Measurements from ENCODE around the gene CIB4.

The CIB4 gene

DNA sequence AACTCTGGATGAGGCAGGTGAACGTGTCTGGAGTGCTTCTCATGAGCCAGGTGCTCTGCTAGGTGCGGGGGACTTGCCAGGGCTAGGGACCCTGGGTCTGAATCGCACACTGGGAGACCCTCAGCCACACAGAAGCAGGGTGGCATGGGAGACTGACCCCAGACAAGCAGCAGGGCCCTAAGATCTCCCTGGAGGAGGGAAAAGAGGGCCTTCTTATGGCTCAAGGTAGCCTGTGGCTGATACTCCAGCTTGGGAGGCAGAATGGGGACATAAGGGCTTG is 12.8 kb upstream of the CIB4 start:
- TF ChIP-seq, protein P1, sequence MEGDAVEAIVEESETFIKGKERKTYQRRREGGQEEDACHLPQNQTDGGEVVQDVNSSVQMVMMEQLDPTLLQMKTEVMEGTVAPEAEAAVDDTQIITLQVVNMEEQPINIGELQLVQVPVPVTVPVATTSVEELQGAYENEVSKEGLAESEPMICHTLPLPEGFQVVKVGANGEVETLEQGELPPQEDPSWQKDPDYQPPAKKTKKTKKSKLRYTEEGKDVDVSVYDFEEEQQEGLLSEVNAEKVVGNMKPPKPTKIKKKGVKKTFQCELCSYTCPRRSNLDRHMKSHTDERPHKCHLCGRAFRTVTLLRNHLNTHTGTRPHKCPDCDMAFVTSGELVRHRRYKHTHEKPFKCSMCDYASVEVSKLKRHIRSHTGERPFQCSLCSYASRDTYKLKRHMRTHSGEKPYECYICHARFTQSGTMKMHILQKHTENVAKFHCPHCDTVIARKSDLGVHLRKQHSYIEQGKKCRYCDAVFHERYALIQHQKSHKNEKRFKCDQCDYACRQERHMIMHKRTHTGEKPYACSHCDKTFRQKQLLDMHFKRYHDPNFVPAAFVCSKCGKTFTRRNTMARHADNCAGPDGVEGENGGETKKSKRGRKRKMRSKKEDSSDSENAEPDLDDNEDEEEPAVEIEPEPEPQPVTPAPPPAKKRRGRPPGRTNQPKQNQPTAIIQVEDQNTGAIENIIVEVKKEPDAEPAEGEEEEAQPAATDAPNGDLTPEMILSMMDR (IDR thresholded peaks at IDR 0.05; ENCODE audit: borderline replicate concordance, insufficient read depth, low read depth, low read length) = no peak
- no peak overlapping the region for H3K4me3 ChIP-seq (ENCODE audit: low read depth, low read length)

DNA sequence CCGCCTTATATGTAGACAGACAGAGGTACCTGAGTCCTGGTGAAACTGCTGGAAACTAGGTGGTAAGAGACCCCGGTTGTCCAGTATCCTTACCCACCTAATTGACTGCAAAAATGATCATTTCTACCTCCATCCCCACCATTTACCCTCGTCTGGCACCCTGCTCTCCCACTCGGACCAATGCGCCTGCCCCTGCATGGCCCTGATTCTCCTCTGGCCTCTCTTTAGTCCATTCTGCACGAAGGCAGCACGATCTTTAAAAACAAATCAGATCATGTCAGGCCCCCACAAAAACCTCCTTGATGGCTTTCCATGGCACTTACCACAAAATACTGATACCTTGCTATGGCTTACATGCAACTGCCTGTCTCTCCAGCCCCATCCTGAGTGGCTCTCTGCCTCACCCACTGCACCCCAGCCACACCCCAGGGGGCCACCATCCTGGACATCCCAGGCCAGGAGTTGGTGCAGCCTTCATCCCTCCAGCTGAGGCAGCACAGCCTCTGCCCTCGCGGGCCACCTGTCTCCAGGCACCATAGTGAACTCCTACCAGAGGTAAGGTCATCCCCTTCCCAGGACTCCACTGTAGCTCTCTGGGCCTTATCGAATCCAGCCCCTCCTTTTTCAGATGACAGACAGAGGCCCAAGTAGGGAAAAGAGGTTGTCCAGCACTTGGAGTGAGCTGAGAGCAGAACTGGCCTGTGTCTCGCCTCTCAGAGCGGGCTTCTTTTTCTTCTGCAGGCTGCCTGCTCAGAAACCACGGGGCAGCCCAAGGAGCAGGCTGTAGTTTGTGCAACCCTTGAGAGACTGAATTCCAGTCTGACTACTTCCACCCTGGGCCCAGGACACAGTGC is 12.3 kb upstream of the CIB4 start:
- TF ChIP-seq, protein P1 (IDR thresholded peaks at IDR 0.05; ENCODE audit: borderline replicate concordance, insufficient read depth, low read depth, low read length) = no peak
- H3K4me3 ChIP-seq (ENCODE audit: low read depth, low read length) = no peak overlapping the region

DNA sequence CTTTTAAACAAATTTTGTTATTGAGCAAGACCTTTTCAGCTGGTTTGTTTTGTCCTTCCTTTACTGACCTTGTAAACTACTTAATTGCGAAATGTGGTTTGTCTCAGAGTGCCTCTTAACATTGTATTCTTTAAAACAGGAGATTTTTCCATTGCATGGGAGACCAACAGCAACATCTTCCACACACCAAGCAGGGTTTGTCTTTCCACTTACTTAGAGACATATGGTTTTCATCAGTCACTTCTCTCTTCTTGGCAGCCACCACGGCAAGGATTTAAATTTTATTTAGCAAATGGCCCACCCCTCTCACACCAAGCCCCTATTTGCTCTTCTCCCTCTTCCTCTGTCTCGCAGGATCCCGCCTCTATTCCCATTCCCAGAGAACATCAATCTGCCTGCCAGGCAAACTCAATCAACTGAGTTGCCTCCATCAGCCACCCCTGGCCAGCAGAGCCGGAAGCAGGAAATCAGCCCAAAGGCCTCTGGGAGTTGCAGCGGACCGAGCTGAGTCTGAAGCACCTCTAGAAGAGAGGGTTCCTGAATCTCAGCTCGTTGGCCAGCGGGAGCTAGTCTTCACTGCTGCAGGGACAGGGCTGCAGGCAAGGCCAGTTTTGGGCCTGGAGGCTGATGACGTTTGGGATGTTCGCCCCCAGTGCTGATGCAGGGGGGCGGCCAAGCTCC is 11.3 kb upstream of the CIB4 start:
- H3K4me3 ChIP-seq (ENCODE audit: low read depth, low read length) = no peak overlapping the region

DNA sequence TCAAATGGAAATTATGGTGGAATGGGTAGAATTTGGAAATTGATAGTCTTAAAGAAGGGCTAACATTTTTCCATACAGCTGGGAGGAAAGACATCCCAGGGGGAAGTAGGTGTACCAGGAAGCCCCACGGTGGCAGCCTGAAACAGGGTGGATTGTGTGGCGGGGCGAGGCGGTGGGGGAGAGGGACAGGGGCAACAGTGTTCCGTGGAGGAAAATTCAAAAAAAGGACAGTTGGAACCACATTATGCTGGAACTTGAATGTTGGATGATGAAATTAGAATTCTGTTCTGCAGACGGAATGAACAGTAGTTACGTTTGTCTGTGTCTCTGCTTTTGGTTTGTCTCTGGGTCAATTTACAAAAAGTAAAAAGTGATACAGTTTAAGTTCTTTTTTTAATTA is 10.6 kb upstream of the CIB4 start:
- TF ChIP-seq, protein P1 (IDR thresholded peaks at IDR 0.05; ENCODE audit: borderline replicate concordance, insufficient read depth, low read depth, low read length) = no peak
- no peak overlapping the region for H3K4me3 ChIP-seq (ENCODE audit: low read depth, low read length)

More for the DNA sequence above, 11.3 kb upstream of the CIB4 start:
- TF ChIP-seq, protein P1 (IDR thresholded peaks at IDR 0.05; ENCODE audit: borderline replicate concordance, insufficient read depth, low read depth, low read length) = no peak

DNA sequence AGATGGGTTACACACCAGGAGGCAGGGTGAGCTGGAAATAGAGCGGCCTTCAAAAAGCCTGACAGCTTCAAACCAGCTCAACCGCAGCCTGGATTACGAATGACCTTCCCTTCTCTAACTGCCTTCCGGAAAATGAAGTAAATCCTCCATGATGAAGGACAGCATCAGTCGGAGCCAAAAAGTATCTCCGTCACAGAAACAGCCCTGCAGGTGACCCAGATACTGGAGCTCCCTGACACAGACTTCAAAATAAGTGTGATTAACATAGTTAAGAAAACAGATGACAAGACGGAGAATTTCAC is 10.3 kb upstream of the CIB4 start:
- TF ChIP-seq, protein P1 (IDR thresholded peaks at IDR 0.05; ENCODE audit: borderline replicate concordance, insufficient read depth, low read depth, low read length) = no peak

DNA sequence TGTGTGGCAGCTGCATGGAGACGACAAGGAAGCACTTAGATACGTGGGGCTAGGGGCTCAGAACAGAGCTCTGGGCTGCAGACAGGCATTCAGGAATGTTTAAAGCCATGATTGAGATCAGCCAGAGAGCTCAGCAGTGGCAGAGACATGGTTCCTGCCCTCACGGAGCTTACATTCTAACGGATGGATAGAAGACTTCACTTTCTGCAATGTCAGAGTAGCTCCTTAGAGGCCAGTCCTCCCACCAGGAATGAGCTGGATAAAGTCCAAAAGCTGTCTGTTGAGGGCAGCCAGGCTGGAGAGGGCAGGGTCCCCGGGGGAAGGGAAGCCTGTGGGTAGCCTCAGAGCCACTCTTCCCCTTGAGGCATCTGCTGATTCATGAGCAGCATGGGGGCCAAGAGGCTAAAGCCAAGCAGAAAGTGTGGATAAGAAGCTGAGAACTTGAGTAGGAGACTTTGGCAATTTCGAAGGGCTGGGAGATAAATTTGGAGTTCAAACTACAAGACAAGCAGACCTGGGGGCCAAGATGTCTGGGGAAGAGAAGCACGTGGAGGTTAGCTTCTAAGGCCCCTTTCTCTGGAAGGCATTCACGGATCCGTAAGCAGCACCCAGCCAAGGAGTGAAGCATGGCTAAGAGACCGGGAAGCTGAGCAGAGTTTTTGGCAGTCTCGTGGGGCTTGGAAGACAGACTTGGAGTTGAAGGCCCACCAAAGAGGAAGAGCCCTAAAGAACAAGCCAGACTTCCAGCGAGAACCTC is 9.7 kb upstream of the CIB4 start:
- no peak overlapping the region for H3K4me3 ChIP-seq (ENCODE audit: low read depth, low read length)
- TF ChIP-seq, protein P1 (IDR thresholded peaks at IDR 0.05; ENCODE audit: borderline replicate concordance, insufficient read depth, low read depth, low read length) = no peak

More for the DNA sequence above, 10.3 kb upstream of the CIB4 start:
- H3K4me3 ChIP-seq (ENCODE audit: low read depth, low read length) = no peak overlapping the region

Measured in GM12875 (cell line).